DOHH2 (cell line): Measurements from ENCODE around the gene UNC119B.

Experiments
- H3F3A ChIP-seq: fragments of 200-600 bp; sonication (generic), shearing (Covaris generic); 2 replicates; pipeline ENCODE4 v1.6.0; 2016; ENCODE audit warnings: antibody characterized with exemption, mild to moderate bottlenecking; ENCODE audit not compliant: control insufficient read depth, insufficient read depth
- H3K27ac ChIP-seq: fragments of 200-600 bp; sonication (generic); 2 replicates; pipeline ENCODE4 v1.5.1; 2014; ENCODE audit warnings: low read depth, mild to moderate bottlenecking, low read length, moderate library complexity
- H3K27me3 ChIP-seq: fragments of 200-600 bp; sonication (generic); 2 replicates; pipeline ENCODE4 v1.6.1; 2014; ENCODE audit warnings: mild to moderate bottlenecking, low read length, mixed read lengths; ENCODE audit not compliant: control insufficient read depth
- H3K36me3 ChIP-seq: fragments of 200-600 bp; sonication (generic); 2 replicates; pipeline ENCODE4 v1.6.1; 2014; ENCODE audit warnings: mild to moderate bottlenecking, low read length, moderate library complexity, mixed read lengths; ENCODE audit not compliant: control insufficient read depth
- H3K4me1 ChIP-seq: fragments of 200-600 bp; sonication (generic); 2 replicates; pipeline ENCODE4 v1.6.1; 2014; ENCODE audit warnings: mild to moderate bottlenecking, low read length, mixed read lengths; ENCODE audit not compliant: control insufficient read depth
- H3K4me2 ChIP-seq: fragments of 200-600 bp; sonication (generic); 2 replicates; pipeline ENCODE4 v1.6.0; 2014; ENCODE audit warnings: mild to moderate bottlenecking, low read length, moderate library complexity
- H3K4me3 ChIP-seq: fragments of 200-600 bp; sonication (generic); 2 replicates; pipeline ENCODE4 v1.5.1; 2014; ENCODE audit warnings: mild to moderate bottlenecking, low read length, mixed read lengths
- H3K79me2 ChIP-seq: fragments of 200-600 bp; sonication (generic); 2 replicates; pipeline ENCODE4 v1.6.1; 2014; ENCODE audit warnings: mild to moderate bottlenecking, low read length, mixed read lengths; ENCODE audit not compliant: control insufficient read depth
- H3K9me2 ChIP-seq: fragments of 200-600 bp; sonication (generic); replicated peaks from 2 replicates; pipeline ENCODE4 v1.6.1; 2014; ENCODE audit warnings: mild to moderate bottlenecking, low read length, mixed read lengths; ENCODE audit not compliant: control insufficient read depth
- H3K9me3 ChIP-seq: fragments of 200-600 bp; sonication (generic); 2 replicates; pipeline ENCODE4 v1.6.1; 2014; ENCODE audit warnings: antibody characterized with exemption, low read length, mixed read lengths; ENCODE audit not compliant: control insufficient read depth, insufficient read depth
- H4K20me1 ChIP-seq: fragments of 200-600 bp; sonication (generic); 2 replicates; pipeline ENCODE4 v1.6.0; 2014; ENCODE audit warnings: low read depth, mild to moderate bottlenecking, antibody characterized with exemption, low read length, moderate library complexity; ENCODE audit not compliant: control insufficient read depth, insufficient read depth
- EZH2phosphoT487 ChIP-seq: fragments of 200-600 bp; sonication (generic); IDR thresholded peaks from 2 replicates; pipeline ENCODE4 v1.6.1; 2017; ENCODE audit warnings: borderline replicate concordance, mild to moderate bottlenecking, antibody characterized with exemption, low read length, moderate library complexity, mixed read lengths
- TF ChIP-seq, protein P1 (sequence below): fragments of 200-600 bp; sonication (generic); IDR thresholded peaks from one replicate; pipeline ENCODE4 v1.5.1; 2014; ENCODE audit warnings: antibody characterized with exemption, mild to moderate bottlenecking, low read depth, low read length; ENCODE audit not compliant: poor library complexity, severe bottlenecking

UNC119B gene

GRCh38 chr12:120663741-120664140 lies 46.5 kb upstream of the UNC119B start:
- Histone ChIP-seq H3K4me2 (no peak overlapping the region), H3K9me2 (no peaks in the 10 kb centered on the region), H3K27me3 (0 out of 2 replicates have a peak, but pooled peaks cover 4% of the 10 kb centered on the region), H4K20me1 (no peaks in the 10 kb centered on the region), H3K4me3 (no peak overlapping the region), H3K4me1 (peaks cover 14% of the 10 kb centered on the region), H3F3A (no peaks in the 10 kb centered on the region), H3K79me2 (no peaks in the 10 kb centered on the region), H3K36me3 (no peaks in the 10 kb centered on the region), H3K9me3 (no peaks in the 10 kb centered on the region), H3K27ac (no peak overlapping the region)
- TF ChIP-seq, protein P1, sequence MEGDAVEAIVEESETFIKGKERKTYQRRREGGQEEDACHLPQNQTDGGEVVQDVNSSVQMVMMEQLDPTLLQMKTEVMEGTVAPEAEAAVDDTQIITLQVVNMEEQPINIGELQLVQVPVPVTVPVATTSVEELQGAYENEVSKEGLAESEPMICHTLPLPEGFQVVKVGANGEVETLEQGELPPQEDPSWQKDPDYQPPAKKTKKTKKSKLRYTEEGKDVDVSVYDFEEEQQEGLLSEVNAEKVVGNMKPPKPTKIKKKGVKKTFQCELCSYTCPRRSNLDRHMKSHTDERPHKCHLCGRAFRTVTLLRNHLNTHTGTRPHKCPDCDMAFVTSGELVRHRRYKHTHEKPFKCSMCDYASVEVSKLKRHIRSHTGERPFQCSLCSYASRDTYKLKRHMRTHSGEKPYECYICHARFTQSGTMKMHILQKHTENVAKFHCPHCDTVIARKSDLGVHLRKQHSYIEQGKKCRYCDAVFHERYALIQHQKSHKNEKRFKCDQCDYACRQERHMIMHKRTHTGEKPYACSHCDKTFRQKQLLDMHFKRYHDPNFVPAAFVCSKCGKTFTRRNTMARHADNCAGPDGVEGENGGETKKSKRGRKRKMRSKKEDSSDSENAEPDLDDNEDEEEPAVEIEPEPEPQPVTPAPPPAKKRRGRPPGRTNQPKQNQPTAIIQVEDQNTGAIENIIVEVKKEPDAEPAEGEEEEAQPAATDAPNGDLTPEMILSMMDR, result no peak
- no peak for TF ChIP-seq EZH2phosphoT487

- H3K27ac ChIP-seq, result no peak overlapping the region
- H3K4me3 ChIP-seq, result no peak overlapping the region
- no peak overlapping the region for H3K4me2 ChIP-seq
These were observed 43.5 kb upstream of the UNC119B start for GRCh38 chr12:120666571-120667390.

DNA sequence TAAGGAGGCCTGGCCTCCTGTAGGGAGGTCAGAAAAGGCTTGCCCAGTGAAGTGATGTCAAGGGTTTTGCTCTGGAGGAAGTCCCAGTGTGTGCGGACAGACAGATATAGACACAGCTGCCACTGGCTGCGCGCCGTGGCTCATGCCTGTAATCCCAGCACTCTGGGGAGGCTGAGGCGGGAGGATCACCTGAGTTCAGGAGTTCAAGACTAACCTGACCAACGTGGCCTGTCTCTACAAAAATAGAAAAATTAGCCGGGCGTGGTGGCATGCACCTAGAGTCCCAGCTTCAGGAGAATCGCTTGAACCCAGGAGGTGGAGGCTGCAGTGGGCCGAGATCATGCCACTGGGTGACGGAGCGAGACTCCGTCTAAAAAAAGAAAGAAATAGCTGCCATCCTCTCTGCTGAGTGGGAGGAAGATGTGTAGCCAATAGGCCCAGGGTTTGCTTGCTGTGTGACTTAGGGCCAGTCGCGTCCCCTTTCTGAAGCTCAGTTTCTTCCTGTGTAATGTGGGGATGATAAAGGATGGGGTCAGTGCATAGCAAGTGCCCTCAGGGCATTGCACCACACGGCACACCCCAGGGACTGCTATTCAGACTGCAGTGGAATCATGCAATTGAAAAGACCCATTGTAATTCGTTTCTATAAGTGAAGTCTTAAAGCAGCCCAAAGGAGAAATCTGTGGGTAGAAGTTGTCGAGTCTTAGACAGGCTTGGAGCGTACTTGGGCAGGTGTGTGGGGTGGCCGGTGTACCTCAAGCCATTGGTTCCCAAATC lies 42.0 kb upstream of the UNC119B start:
- Histone ChIP-seq H3F3A (no peaks in the 10 kb centered on the region), H3K27me3 (0 out of 2 replicates have a peak, but pooled peaks cover 5% of the 10 kb centered on the region), H3K4me1 (peaks cover 19% of the 10 kb centered on the region), H3K9me2 (no peaks in the 10 kb centered on the region), H3K4me3 (no peak overlapping the region), H3K4me2 (no peak overlapping the region), H3K9me3 (no peaks in the 10 kb centered on the region), H4K20me1 (no peaks in the 10 kb centered on the region), H3K36me3 (no peaks in the 10 kb centered on the region), H3K27ac (no peak overlapping the region), H3K79me2 (no peaks in the 10 kb centered on the region)
- TF ChIP-seq, protein P1, result no peak
- no peak for TF ChIP-seq EZH2phosphoT487

More at GRCh38 chr12:120666571-120667390, 43.5 kb upstream of the UNC119B start:
- Histone ChIP-seq H3K36me3 (no peaks in the 10 kb centered on the region), H3K79me2 (no peaks in the 10 kb centered on the region), H3K27me3 (0 out of 2 replicates have a peak, but pooled peaks cover 5% of the 10 kb centered on the region), H3F3A (no peaks in the 10 kb centered on the region), H4K20me1 (no peaks in the 10 kb centered on the region), H3K9me2 (no peaks in the 10 kb centered on the region), H3K9me3 (no peaks in the 10 kb centered on the region), H3K4me1 (peaks cover 27% of the 10 kb centered on the region)
- TF ChIP-seq, protein P1, result no peak
- TF ChIP-seq EZH2phosphoT487, result no peak
